HG02852 (cell line): Measurements from ENCODE around the gene PDGFD.
"Not testable (repeated sequence)": the region's sequence is repeated elsewhere in the genome, so short reads cannot be mapped to it uniquely, and the experiment has no call there.

Experiments
- ATAC-seq: cut with Tn5 transposase; IDR thresholded peaks from one replicate; pipeline ENCODE4 v1.9.1; 2021; ENCODE audit warnings: mild to moderate bottlenecking, moderate library complexity; ENCODE audit not compliant: unreplicated experiment

The PDGFD gene

GRCh38 chr11:104057908-104058307 lies 106.0 kb downstream of the PDGFD start:
- no peak for ATAC-seq

DNA sequence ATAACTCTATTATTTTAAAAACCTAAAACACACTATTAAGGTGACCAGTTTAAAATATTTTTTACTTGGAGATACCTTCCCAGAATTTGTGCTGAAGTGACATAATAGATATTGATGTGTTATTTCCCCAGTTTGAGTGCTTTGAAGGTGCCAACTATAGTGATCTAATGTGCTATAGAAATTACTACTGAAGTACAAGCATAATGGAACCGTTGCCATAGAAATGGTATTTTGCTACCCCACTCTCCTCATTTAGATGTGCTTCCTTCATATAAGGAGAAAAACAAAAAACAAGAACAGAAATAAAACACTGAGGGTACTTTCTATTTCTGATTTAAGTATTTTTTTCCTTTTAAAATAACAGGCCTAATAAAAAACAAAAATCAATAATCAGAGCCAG lies 108.4 kb downstream of the PDGFD start:
- ATAC-seq = no peak

GRCh38 chr11:104054911-104055529 lies 108.9 kb downstream of the PDGFD start:
- no peak for ATAC-seq

GRCh38 chr11:104053743-104054478 lies 110.0 kb downstream of the PDGFD start:
- ATAC-seq = no peak

DNA sequence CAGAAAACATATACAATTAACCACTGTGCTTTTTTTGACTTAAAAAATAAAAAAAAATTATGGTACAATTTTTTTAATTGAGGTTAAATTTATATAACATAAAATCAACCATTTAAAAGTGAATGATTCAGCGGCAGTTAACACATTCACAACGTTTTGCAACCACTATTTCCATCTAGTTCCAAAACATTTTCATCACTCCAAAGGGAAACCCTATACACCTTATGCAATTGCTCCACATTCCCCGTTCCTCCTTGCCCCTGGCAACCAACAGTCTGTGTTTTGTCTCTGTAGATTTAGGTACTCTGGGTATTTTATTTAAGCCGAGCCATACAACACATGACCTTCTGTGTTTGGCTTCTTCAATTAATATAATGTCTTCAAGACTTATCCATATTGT lies 112.2 kb downstream of the PDGFD start:
- no peak for ATAC-seq

GRCh38 chr11:104049116-104049515 lies 114.8 kb downstream of the PDGFD start:
- ATAC-seq = no peak

DNA sequence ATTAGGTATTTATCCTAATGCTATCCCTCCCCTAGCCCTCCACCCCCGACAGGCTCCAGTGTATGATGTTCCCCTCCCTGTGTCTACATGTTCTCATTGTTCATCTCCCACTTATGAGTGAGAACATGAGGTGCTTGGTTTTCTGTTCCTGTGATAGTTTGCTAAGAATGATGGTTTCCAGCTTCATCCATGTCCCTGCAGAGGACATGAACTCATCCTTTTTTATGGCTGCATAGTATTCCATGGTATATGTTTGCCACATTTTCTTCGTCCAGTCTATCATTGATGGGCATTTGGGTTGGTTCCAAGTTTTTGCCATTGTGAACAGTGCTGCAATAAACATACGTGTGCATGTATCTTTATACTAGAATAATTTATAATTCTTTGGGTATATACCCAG lies 117.1 kb downstream of the PDGFD start:
- ATAC-seq = not testable (repeated sequence)

- ATAC-seq = no peak
Observed at GRCh38 chr11:104046331-104046730, 117.6 kb downstream of the PDGFD start.

DNA sequence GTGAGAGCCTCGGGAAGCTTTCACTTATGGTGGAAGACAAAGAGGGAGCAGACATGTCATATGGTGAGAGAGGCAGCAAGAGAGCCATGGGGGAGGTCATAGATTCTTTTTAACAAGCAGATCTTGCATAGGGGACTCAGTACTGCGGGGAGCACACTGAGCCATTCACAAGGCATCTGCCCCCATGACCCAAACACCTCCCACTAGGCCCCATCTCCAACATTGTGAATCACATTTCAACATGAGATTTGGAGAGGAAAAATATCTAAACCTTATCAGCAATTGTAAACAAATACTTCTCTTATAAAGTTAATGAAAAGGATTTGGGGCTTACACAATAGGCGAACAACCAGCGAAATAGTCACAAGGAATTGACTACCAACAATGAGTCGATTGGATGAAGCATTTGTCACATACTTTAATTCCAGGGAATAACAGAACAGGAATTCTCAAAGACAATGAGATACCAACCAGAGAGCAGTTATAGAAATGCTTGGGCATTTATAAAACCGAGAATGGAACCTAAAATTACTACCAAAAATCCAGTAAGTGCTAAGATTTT lies 120.2 kb downstream of the PDGFD start:
- ATAC-seq = no peak

- ATAC-seq = no peak
Observed at GRCh38 chr11:104043142-104043541, 120.8 kb downstream of the PDGFD start.

- ATAC-seq = no peak
Observed at GRCh38 chr11:104041792-104042191, 122.2 kb downstream of the PDGFD start.

DNA sequence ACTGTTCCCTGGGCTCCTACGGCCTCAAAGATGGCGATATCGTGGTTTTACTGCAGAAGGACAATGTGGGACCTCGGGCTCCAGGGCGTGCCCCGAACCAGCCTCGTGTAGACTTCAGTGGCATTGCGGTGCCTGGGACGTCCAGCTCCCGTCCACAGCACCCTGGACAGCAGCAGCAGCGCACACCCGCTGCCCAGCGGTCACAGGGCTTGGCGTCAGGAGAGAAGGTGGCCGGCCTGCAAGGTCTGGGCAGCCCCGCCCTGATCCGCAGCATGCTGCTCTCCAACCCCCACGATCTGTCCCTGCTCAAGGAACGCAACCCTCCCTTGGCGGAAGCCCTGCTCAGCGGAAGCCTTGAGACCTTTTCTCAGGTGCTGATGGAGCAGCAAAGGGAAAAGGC lies 127.0 kb downstream of the PDGFD start:
- ATAC-seq = no peak

GRCh38 chr11:104036588-104036987 lies 127.4 kb downstream of the PDGFD start, which contains the start of gene DDI1:
DDI1 (plus strand) TSS chr11:104036640; CDS start chr11:104036823, 183 bp downstream.
- ATAC-seq = no peak

DNA sequence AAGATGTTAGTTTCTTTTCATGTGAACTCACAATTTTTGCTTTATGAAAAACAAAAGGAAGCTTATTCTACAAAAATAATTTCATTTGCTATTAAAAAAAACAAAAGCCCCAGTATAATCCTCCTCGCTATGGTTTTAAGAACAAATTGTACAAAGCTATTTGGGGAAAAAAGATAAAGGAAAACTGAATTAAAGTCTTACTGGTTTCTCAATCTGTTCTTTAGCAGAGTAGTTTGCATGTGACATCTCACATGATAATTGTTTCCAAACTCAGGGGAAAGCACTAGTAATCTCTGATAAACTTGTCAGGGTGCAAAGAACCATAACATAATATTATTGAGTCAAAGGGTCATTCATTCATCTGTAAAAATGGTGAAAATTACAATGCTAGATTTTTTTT lies 130.4 kb downstream of the PDGFD start:
- no peak for ATAC-seq

GRCh38 chr11:104033134-104033533 lies 130.8 kb downstream of the PDGFD start:
- ATAC-seq = no peak

DNA sequence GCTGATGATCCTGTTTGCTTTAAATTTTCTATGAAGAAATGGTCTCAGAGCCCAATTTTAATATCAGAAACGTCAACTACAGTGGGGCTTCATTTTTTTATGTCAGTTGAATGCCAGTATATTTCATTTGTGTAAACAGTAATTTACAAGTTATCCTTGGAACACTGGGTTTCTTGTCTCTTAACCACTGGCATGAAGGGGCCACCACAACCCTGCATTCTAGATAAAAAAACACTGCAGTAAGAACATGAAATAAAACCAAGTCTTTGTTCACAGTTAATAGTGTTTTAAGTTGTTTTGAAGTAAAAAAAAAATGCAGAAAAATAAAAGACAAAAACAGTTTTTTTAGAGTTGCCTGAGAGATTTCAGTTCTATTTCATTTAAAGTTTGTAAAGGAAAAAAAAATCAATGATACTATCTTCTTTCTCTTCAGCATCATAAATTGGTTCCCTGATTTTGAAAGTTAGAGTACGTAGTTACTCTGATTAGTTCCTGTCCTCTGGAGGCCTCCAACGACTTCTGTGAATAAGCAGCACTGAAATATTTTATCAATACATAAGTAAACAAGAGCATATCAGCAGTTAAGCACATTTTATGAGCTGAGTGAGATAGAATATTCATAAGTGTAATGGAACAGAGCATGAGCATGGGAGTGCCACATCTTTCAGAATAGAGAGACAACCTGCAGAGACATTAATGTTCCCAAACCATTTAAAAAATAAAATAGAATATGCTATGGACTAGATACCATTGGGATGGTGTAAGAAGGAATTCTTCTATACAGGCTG lies 135.3 kb downstream of the PDGFD start:
- no peak for ATAC-seq

GRCh38 chr11:104024572-104024971 lies 139.4 kb downstream of the PDGFD start:
- ATAC-seq = no peak

DNA sequence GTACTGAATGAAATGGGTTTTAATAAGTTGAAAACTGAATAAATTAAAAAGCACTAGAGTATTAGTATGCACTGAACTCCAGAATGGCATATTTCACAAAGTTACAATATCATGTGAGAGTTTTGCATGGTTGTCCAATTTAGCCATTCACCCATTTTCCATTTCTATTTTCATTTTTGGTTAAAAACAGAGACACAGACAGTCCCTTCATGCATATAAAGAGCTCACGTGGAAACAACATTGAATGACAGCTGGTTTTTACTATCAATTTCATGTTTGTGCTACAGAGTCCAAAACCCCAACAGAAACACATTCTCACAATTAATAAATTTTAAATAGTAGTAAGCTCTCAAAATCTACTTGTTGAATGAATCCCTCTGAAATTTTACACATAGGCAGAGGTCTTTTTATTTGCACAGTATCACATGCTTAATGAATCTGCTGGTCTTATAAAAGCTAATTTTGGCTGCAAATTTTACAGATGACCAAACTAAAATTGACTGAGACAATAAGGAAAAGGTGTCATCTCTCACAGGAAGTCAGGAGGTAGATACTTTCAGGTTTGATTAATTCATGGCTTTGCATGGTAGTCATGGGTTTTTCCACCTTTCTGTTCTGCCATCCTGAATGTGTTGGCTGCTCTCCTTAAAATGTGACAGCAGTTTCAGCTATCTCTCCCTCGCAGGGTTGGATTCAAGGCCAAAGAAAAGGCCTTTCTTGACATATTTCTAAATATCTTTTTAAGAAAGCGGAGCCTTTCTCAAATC lies 148.1 kb downstream of the PDGFD start:
- peak; percentile 91 for ATAC-seq

GRCh38 chr11:104011044-104011443 lies 152.9 kb downstream of the PDGFD start:
- no peak for ATAC-seq

- no peak for ATAC-seq
Observed at GRCh38 chr11:104009744-104010143, 154.2 kb downstream of the PDGFD start.
